Liver (tissue), 9 donors: Measurements from ENCODE around the gene SLC9A4. TPM values are rescaled to one million over a fixed set of nuclear protein-coding genes. Genes with fewer than 3 reads are reported as not detected.

ENCODE experiments used
- DNase-seq: peaks from one replicate; pipeline ENCODE4 v3.0.0-alpha.2; 2017; ENCODE audit warnings: low spot score
- H3K27ac ChIP-seq, 2 donors: one replicate each; pipeline ENCODE4 v1.7.0; 2013; ENCODE audit warnings: inconsistent platforms in 2 of 2, low read length in 2 of 2, control low read depth in 1 of 2, low read depth in 1 of 2, mild to moderate bottlenecking in 1 of 2
- H3K27me3 ChIP-seq, 4 donors: one replicate each; pipeline versions ENCODE4 v1.6.1 to v1.7.0; 2013; ENCODE audit warnings: low read length in 3 of 4, inconsistent platforms in 1 of 4, mild to moderate bottlenecking in 1 of 4, moderate library complexity in 1 of 4; ENCODE audit not compliant: control insufficient read depth in 4 of 4, insufficient read depth in 4 of 4
- H3K36me3 ChIP-seq, 4 donors: one replicate each; pipeline versions ENCODE4 v1.6.1 to v1.7.0; 2013; ENCODE audit warnings: low read length in 3 of 4, mild to moderate bottlenecking in 3 of 4, low read depth in 1 of 4, moderate library complexity in 1 of 4; ENCODE audit not compliant: control insufficient read depth in 4 of 4, insufficient read depth in 3 of 4
- H3K4me1 ChIP-seq, 4 donors: one replicate each; pipeline versions ENCODE4 v1.6.1 to v1.7.0; 2013; ENCODE audit warnings: low read length in 3 of 4, mild to moderate bottlenecking in 3 of 4, moderate library complexity in 1 of 4; ENCODE audit not compliant: control insufficient read depth in 4 of 4, insufficient read depth in 4 of 4
- H3K4me3 ChIP-seq, 3 donors: one replicate each; pipeline versions ENCODE4 v1.6.1 to v1.7.0; 2013; ENCODE audit warnings: low read length in 3 of 3, control low read depth in 1 of 3, low read depth in 1 of 3, mild to moderate bottlenecking in 1 of 3
- H3K9ac ChIP-seq, 2 donors: one replicate each; pipeline ENCODE4 v1.7.0; 2013; ENCODE audit warnings: low read length in 2 of 2, mild to moderate bottlenecking in 2 of 2, moderate library complexity in 2 of 2, control low read depth in 1 of 2, low read depth in 1 of 2
- H3K9me3 ChIP-seq, 4 donors: one replicate each; pipeline versions ENCODE4 v1.6.1 to v1.7.0; 2013; ENCODE audit warnings: low read length in 3 of 4; ENCODE audit not compliant: control insufficient read depth in 4 of 4
- EGR1 ChIP-seq, 2 donors: IDR thresholded peaks; 2 replicates each; pipeline ENCODE4 v1.6.1; 2016 to 2018; ENCODE audit warnings: antibody characterized with exemption in 2 of 2, low read depth in 2 of 2
- FOXA1 ChIP-seq: IDR thresholded peaks from 2 replicates; pipeline ENCODE4 v1.6.1; 2016; ENCODE audit warnings: antibody characterized with exemption
- FOXA2 ChIP-seq: IDR thresholded peaks from 2 replicates; pipeline ENCODE4 v1.6.1; 2016; ENCODE audit warnings: antibody characterized with exemption
- GABPA ChIP-seq, 2 donors: IDR thresholded peaks in 1 of 2; conservative IDR thresholded peaks in 1 of 2; 2 replicates each; pipeline ENCODE4 v1.6.1; 2016; ENCODE audit warnings: antibody characterized with exemption in 2 of 2, mild to moderate bottlenecking in 1 of 2, moderate library complexity in 1 of 2
- HNF4A ChIP-seq, 2 donors: conservative IDR thresholded peaks; 2 replicates each; pipeline ENCODE4 v1.6.1; 2016; ENCODE audit warnings: antibody characterized with exemption in 2 of 2, mild to moderate bottlenecking in 2 of 2
- HNF4G ChIP-seq: IDR thresholded peaks from 2 replicates; pipeline ENCODE4 v1.6.1; 2016; ENCODE audit warnings: antibody characterized with exemption
- JUND ChIP-seq, 2 donors: IDR thresholded peaks; 2 replicates each; pipeline ENCODE4 v1.6.1; 2016; ENCODE audit warnings: antibody characterized with exemption in 2 of 2
- NR2F2 ChIP-seq: IDR thresholded peaks from 2 replicates; pipeline ENCODE4 v1.6.1; 2016; ENCODE audit warnings: antibody characterized with exemption
- RAD21 ChIP-seq, 2 donors: IDR thresholded peaks; 2 replicates each; pipeline ENCODE4 v1.6.1; 2016; ENCODE audit warnings: antibody characterized with exemption in 2 of 2, mild to moderate bottlenecking in 2 of 2
- RXRA ChIP-seq, 2 donors: IDR thresholded peaks; 2 replicates each; pipeline ENCODE4 v1.6.1; 2017 to 2018; ENCODE audit warnings: antibody characterized with exemption in 2 of 2, mild to moderate bottlenecking in 1 of 2
- SP1 ChIP-seq: IDR thresholded peaks from 2 replicates; pipeline ENCODE4 v1.6.1; 2018; ENCODE audit warnings: antibody characterized with exemption, mild to moderate bottlenecking
- TAF1 ChIP-seq: conservative IDR thresholded peaks from 2 replicates; pipeline ENCODE4 v1.6.1; 2016; ENCODE audit warnings: antibody characterized with exemption, mild to moderate bottlenecking
- YY1 ChIP-seq: IDR thresholded peaks from 2 replicates; pipeline ENCODE4 v1.6.1; 2016; ENCODE audit warnings: antibody characterized with exemption, mild to moderate bottlenecking
- WGBS: extraction: QIAGEN DNeasy Blood & Tissue Kit; methylation state at CpG from one replicate; pipeline ENCODE4 v1.1.7; 2013; 5-methylcytosine and 5-hydroxymethylcytosine counted together
- polyA plus RNA-seq, 2 donors: library from polyadenylated mRNA; stranded (reverse) in 1 of 2; unstranded in 1 of 2; fragments of 200-250 nt in 1 of 2; fragments of >200 nt in 1 of 2; fragmentation: Nextera tagmentation in 1 of 2; extraction: Ambion mirVana in 1 of 2; gene quantifications; one replicate each; pipeline versions ENCODE4 v1.2.1 to v1.2.3, GENCODE V29; 2013 to 2015
- total RNA-seq, 2 donors: library from RNA; depleted of rRNA; stranded (reverse); fragments of >200 nt; gene quantifications; one replicate each; pipeline ENCODE4 v1.2.3, GENCODE V29; 2014
- TF ChIP-seq, protein P1 (sequence below): fragments of 150-350 bp; IDR thresholded peaks from 2 replicates; pipeline ENCODE4 v1.5.1; 2017; ENCODE audit warnings: improper control_type of control experiment, low read depth, low read length; ENCODE audit not compliant: missing input control
- TF ChIP-seq, protein P2 (sequence below): IDR thresholded peaks from 2 replicates; pipeline ENCODE4 v1.6.1; 2016; ENCODE audit warnings: antibody characterized with exemption
- TF ChIP-seq, protein P3 (sequence below): IDR thresholded peaks from 2 replicates; pipeline ENCODE4 v1.6.1; 2016; ENCODE audit warnings: antibody characterized with exemption
- TF ChIP-seq, protein P4 (sequence below): IDR thresholded peaks from 2 replicates; pipeline ENCODE4 v1.6.1; 2016; ENCODE audit warnings: antibody characterized with exemption, mild to moderate bottlenecking
- TF ChIP-seq, protein P5 (sequence below): IDR thresholded peaks from 2 replicates; pipeline ENCODE4 v1.6.1; 2016; ENCODE audit warnings: antibody characterized with exemption
- donor health status: healthy.
- donor health status: healthy.
- donor health status: healthy.
- donor health status: healthy.
- donor health status: healthy.

SLC9A4 gene
- total and polyA plus RNA-seq, 4 donors, result not detected

DNA sequence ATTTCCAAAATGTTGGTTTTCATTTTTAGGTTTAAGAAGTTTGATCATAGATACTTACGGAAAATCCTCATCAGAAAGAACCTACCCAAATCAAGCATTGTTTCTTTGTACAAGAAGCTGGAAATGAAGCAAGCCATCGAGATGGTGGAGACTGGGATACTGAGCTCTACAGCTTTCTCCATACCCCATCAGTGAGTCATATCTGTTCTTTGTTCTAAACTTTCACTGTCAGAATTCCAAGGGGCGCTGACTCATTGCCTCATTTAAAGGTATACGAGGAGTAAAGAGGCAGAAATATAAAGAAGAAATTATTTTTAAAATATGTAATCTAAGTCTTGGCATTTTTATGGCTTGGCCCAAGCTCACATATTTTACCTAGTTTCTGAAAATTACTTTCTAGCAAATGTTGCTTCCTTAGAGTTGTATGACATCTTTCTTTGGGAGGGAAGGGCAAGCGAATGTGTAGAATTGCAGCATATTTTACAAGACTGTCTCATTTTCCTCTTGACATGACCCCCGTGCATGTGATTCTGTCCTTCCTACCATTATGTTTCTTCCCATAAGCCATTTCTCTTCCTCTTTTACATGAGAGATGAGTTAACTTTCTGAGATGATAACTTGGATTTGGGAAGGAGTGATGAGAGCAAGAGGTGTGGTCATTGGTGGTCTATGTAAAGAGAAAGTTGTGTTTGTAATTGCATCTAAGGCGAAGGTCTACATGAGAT lies 41.2 kb downstream of the SLC9A4 start:
- TF ChIP-seq GABPA (IDR thresholded peaks at IDR 0.05 in 1 of 2, conservative IDR thresholded peaks at IDR 0.05 in 1 of 2) (no peak), SP1 (no peak), TAF1 (no peak), RXRA (IDR thresholded peaks at IDR 0.05) (no peak), HNF4A (conservative IDR thresholded peaks at IDR 0.05) (no peak), EGR1 (IDR thresholded peaks at IDR 0.05; ENCODE audit: low read depth in 2 of 2) (no peak), RAD21 (IDR thresholded peaks at IDR 0.05) (no peak), YY1 (no peak), HNF4G (no peak), JUND (IDR thresholded peaks at IDR 0.05) (no peak), FOXA2 (no peak), NR2F2 (no peak), FOXA1 (no peak)
- TF ChIP-seq, protein P1, sequence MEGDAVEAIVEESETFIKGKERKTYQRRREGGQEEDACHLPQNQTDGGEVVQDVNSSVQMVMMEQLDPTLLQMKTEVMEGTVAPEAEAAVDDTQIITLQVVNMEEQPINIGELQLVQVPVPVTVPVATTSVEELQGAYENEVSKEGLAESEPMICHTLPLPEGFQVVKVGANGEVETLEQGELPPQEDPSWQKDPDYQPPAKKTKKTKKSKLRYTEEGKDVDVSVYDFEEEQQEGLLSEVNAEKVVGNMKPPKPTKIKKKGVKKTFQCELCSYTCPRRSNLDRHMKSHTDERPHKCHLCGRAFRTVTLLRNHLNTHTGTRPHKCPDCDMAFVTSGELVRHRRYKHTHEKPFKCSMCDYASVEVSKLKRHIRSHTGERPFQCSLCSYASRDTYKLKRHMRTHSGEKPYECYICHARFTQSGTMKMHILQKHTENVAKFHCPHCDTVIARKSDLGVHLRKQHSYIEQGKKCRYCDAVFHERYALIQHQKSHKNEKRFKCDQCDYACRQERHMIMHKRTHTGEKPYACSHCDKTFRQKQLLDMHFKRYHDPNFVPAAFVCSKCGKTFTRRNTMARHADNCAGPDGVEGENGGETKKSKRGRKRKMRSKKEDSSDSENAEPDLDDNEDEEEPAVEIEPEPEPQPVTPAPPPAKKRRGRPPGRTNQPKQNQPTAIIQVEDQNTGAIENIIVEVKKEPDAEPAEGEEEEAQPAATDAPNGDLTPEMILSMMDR, result no peak
- TF ChIP-seq, protein P2, sequence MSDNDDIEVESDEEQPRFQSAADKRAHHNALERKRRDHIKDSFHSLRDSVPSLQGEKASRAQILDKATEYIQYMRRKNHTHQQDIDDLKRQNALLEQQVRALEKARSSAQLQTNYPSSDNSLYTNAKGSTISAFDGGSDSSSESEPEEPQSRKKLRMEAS, result no peak
- TF ChIP-seq, protein P3, sequence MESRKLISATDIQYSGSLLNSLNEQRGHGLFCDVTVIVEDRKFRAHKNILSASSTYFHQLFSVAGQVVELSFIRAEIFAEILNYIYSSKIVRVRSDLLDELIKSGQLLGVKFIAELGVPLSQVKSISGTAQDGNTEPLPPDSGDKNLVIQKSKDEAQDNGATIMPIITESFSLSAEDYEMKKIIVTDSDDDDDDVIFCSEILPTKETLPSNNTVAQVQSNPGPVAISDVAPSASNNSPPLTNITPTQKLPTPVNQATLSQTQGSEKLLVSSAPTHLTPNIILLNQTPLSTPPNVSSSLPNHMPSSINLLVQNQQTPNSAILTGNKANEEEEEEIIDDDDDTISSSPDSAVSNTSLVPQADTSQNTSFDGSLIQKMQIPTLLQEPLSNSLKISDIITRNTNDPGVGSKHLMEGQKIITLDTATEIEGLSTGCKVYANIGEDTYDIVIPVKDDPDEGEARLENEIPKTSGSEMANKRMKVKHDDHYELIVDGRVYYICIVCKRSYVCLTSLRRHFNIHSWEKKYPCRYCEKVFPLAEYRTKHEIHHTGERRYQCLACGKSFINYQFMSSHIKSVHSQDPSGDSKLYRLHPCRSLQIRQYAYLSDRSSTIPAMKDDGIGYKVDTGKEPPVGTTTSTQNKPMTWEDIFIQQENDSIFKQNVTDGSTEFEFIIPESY, result no peak
- TF ChIP-seq, protein P4, sequence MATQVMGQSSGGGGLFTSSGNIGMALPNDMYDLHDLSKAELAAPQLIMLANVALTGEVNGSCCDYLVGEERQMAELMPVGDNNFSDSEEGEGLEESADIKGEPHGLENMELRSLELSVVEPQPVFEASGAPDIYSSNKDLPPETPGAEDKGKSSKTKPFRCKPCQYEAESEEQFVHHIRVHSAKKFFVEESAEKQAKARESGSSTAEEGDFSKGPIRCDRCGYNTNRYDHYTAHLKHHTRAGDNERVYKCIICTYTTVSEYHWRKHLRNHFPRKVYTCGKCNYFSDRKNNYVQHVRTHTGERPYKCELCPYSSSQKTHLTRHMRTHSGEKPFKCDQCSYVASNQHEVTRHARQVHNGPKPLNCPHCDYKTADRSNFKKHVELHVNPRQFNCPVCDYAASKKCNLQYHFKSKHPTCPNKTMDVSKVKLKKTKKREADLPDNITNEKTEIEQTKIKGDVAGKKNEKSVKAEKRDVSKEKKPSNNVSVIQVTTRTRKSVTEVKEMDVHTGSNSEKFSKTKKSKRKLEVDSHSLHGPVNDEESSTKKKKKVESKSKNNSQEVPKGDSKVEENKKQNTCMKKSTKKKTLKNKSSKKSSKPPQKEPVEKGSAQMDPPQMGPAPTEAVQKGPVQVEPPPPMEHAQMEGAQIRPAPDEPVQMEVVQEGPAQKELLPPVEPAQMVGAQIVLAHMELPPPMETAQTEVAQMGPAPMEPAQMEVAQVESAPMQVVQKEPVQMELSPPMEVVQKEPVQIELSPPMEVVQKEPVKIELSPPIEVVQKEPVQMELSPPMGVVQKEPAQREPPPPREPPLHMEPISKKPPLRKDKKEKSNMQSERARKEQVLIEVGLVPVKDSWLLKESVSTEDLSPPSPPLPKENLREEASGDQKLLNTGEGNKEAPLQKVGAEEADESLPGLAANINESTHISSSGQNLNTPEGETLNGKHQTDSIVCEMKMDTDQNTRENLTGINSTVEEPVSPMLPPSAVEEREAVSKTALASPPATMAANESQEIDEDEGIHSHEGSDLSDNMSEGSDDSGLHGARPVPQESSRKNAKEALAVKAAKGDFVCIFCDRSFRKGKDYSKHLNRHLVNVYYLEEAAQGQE, result no peak
- TF ChIP-seq, protein P5, sequence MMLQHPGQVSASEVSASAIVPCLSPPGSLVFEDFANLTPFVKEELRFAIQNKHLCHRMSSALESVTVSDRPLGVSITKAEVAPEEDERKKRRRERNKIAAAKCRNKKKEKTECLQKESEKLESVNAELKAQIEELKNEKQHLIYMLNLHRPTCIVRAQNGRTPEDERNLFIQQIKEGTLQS, result no peak
- no peaks in the 10 kb centered on the region for H3K9me3 ChIP-seq
- no peak overlapping the region for H3K27ac ChIP-seq
- H3K9ac ChIP-seq, result no peak overlapping the region
- no peaks in the 10 kb centered on the region for H3K4me1 ChIP-seq
- 83% methylated on average over 7 of the region's 7 CpGs for WGBS
- no peak overlapping the region for H3K4me3 ChIP-seq
- DNase-seq, result no peak
- peaks cover 0 to 6% (median 0%) of the 10 kb centered on the region in 4 donors for H3K27me3 ChIP-seq
- H3K36me3 ChIP-seq, result no peaks in the 10 kb centered on the region
